GM12878 (cell line): ENCODE data around the gene PLPP1. TPM values are rescaled to one million over a fixed set of nuclear protein-coding genes. Genes with fewer than 3 reads are reported as not detected.

Source experiments
- ATAC-seq: fragments of 200-7000 bp; cut with Tn5 transposase; 3 replicates; pipeline ENCODE4 v1.9.1; 2020; ENCODE audit warnings: mild to moderate bottlenecking, moderate library complexity
- BruUV-seq: library from RNA; stranded (reverse); fragments of 400-500 nt; replicated peaks from 2 replicates; lab custom pipeline; 2021; lab: Mats Ljungman, UMichigan
- CTCF ChIA-PET: fragments of 300-600 bp; sonication (Branson Sonifier 250); formaldehyde crosslinking; extraction: SDS; loops from one replicate; lab custom pipeline; 2021; ENCODE audit warnings: inconsistent platforms; lab: Yijun Ruan, JAX
- POLR2A ChIA-PET: fragments of 350-600 bp; formaldehyde crosslinking; extraction: SDS; loops from one replicate; lab custom pipeline; 2021; ENCODE audit warnings: inconsistent platforms; lab: Charles Lee
- RAD21 ChIA-PET: fragments of 300-600 bp; sonication (Branson Sonifier 250); formaldehyde crosslinking; loops from one replicate; lab custom pipeline; 2023; ENCODE audit warnings: antibody characterized with exemption; ENCODE audit not compliant: unreplicated experiment; lab: Charles Lee
- SMC1A ChIA-PET: fragments of 300-600 bp; sonication (Branson Sonifier 250); formaldehyde crosslinking; loops from one replicate; lab custom pipeline; 2023; ENCODE audit not compliant: unreplicated experiment, uncharacterized antibody; lab: Charles Lee
- DNase-seq: peaks from one replicate; pipeline ENCODE4 v3.0.0-alpha.2; 2011; ENCODE audit warnings: low read depth, low spot score
- FAIRE-seq: peaks from 3 replicates; lab custom pipeline; 2011; peaks lifted over from hg19 to GRCh38; lab: Jason Lieb, UNC
- H2AFZ ChIP-seq: 2 replicates; pipeline ENCODE4 v1.6.0; 2011; ENCODE audit warnings: low read depth, low read length, control low read depth; ENCODE audit not compliant: control insufficient read depth
- H3K27ac ChIP-seq: 2 replicates; pipeline ENCODE4 v1.5.1; 2011; ENCODE audit warnings: control low read depth; ENCODE audit not compliant: control insufficient read depth, insufficient read depth
- H3K27me3 ChIP-seq, 2 experiments: replicated peaks in 1 of 2; 2 replicates each; pipeline versions ENCODE4 v1.6.0 to v1.6.1; 2011; ENCODE audit warnings: low read length in 1 of 2; ENCODE audit not compliant: control insufficient read depth in 2 of 2, insufficient read depth in 2 of 2
- H3K36me3 ChIP-seq, 2 experiments: 2 replicates each; pipeline ENCODE4 v1.5.1; 2011; ENCODE audit warnings: low read length in 1 of 2; ENCODE audit not compliant: control insufficient read depth in 2 of 2, insufficient read depth in 2 of 2
- H3K4me1 ChIP-seq: 2 replicates; pipeline ENCODE4 v1.6.1; 2011; ENCODE audit warnings: mild to moderate bottlenecking, low read length, moderate library complexity, mixed read lengths; ENCODE audit not compliant: control insufficient read depth, insufficient read depth
- H3K4me2 ChIP-seq: 2 replicates; pipeline ENCODE4 v1.6.0; 2011; ENCODE audit warnings: control low read depth; ENCODE audit not compliant: control insufficient read depth, insufficient read depth
- H3K4me3 ChIP-seq: fragments of 200-600 bp; sonication (generic); 2 replicates; pipeline ENCODE4 v1.5.1; 2016
- H3K79me2 ChIP-seq: 2 replicates; pipeline ENCODE4 v1.6.0; 2011; ENCODE audit warnings: low read length; ENCODE audit not compliant: control insufficient read depth, insufficient read depth
- H3K9ac ChIP-seq: 2 replicates; pipeline ENCODE4 v1.8.0; 2011; ENCODE audit warnings: low read length, control low read depth, mixed read lengths; ENCODE audit not compliant: control insufficient read depth, insufficient read depth
- H3K9me3 ChIP-seq: replicated peaks from 3 replicates; pipeline ENCODE4 v1.5.1; 2011; ENCODE audit warnings: mild to moderate bottlenecking, low read length; ENCODE audit not compliant: control insufficient read depth, insufficient read depth
- H4K20me1 ChIP-seq: 2 replicates; pipeline ENCODE4 v1.6.0; 2011; ENCODE audit not compliant: control insufficient read depth, insufficient read depth
- EED ChIP-seq: sonication (generic); IDR thresholded peaks from 2 replicates; pipeline ENCODE4 v1.6.1; 2016; ENCODE audit warnings: antibody characterized with exemption, low read depth
- FOXM1 ChIP-seq: IDR thresholded peaks from 2 replicates; pipeline ENCODE4 v1.6.1; 2012; ENCODE audit warnings: low read depth, mild to moderate bottlenecking, inconsistent platforms, low read length, moderate library complexity
- IKZF2 ChIP-seq, 2 experiments: fragments of 450-650 bp; IDR thresholded peaks; 2 replicates each; pipeline ENCODE4 v1.6.1; 2017; ENCODE audit warnings: mild to moderate bottlenecking in 2 of 2, moderate library complexity in 2 of 2
- IRF5 ChIP-seq: fragments of 450-650 bp; IDR thresholded peaks from 2 replicates; pipeline ENCODE4 v1.6.1; 2017; ENCODE audit warnings: borderline replicate concordance
- MAX ChIP-seq: IDR thresholded peaks from 2 replicates; pipeline ENCODE4 v1.6.1; 2012; ENCODE audit warnings: low read depth, low read length, improper control_type of control experiment
- POLR2AphosphoS2 ChIP-seq: IDR thresholded peaks from 2 replicates; pipeline ENCODE4 v1.6.1; 2011; ENCODE audit warnings: low read depth, mild to moderate bottlenecking, low read length, improper control_type of control experiment, moderate library complexity
- SMAD1 ChIP-seq: fragments of 450-650 bp; IDR thresholded peaks from 2 replicates; pipeline ENCODE4 v1.6.1; 2018; ENCODE audit warnings: mild to moderate bottlenecking, low read depth; ENCODE audit not compliant: partially characterized antibody
- SMAD5 ChIP-seq: IDR thresholded peaks from 2 replicates; pipeline ENCODE4 v1.6.1; 2016; ENCODE audit warnings: antibody characterized with exemption, low read depth
- SUZ12 ChIP-seq: fragments of 200-600 bp; sonication (generic); IDR thresholded peaks from one replicate; pipeline ENCODE4 v1.6.1; 2018; ENCODE audit warnings: antibody characterized with exemption, mild to moderate bottlenecking; ENCODE audit not compliant: unreplicated experiment
- TAF1 ChIP-seq: IDR thresholded peaks from 2 replicates; pipeline ENCODE4 v1.6.1; 2011; ENCODE audit warnings: mild to moderate bottlenecking, low read depth, low read length, borderline replicate concordance
- TARDBP ChIP-seq: IDR thresholded peaks from 2 replicates; pipeline ENCODE4 v1.6.1; 2016; ENCODE audit warnings: borderline replicate concordance
- ZNF384 ChIP-seq: IDR thresholded peaks from 2 replicates; pipeline ENCODE4 v1.6.1; 2012; ENCODE audit warnings: low read depth, mild to moderate bottlenecking, low read length, improper control_type of control experiment, borderline replicate concordance
- ZZZ3 ChIP-seq: IDR thresholded peaks from 2 replicates; pipeline ENCODE4 v1.6.1; 2011; ENCODE audit warnings: low read depth; ENCODE audit not compliant: control insufficient read depth, insufficient read length
- WGBS: methylation state at CpG from one replicate; pipeline ENCODE4 v1.1.6; 2016; ENCODE audit warnings: low lambda C conversion rate; ENCODE audit not compliant: insufficient replicate concordance, insufficient coverage; ENCODE audit errors: missing lambda C conversion rate; 5-methylcytosine and 5-hydroxymethylcytosine counted together
- in situ Hi-C: fragments of 300-500 bp; cut with MboI; formaldehyde crosslinking; loops from 9 replicates; pipeline ENCODE4 v1.14.3; 2018; ENCODE audit warnings: mixed read lengths
- intact Hi-C: fragments of 100-400 bp; cut with micrococcal nuclease; formaldehyde crosslinking; loops from one replicate; pipeline ENCODE4 v1.14.2; 2022; ENCODE audit not compliant: unreplicated experiment
- polyA plus RNA-seq, 11 experiments: library from polyadenylated mRNA; depleted of rRNA in 4 of 11; unstranded in 6 of 11; stranded (reverse) in 5 of 11; fragments of >200 nt; fragmentation: Nextera tagmentation in 4 of 11; fragmentation: Illumina TruSeq in 1 of 11; extraction: Ambion mirVana in 4 of 11; extraction: Trizol in 1 of 11; gene quantifications; 1 replicate in 1 of 11; 2 replicates in 10 of 11; pipeline versions ENCODE4 v1.2.1 to v1.2.3, GENCODE V29; 2011 to 2016; ENCODE audit warnings: inconsistent platforms in 2 of 11, missing spikeins in 2 of 11, low read depth in 1 of 11
- total RNA-seq, 4 experiments: library from RNA; depleted of rRNA in 3 of 4; stranded (reverse); fragments of >200 nt in 3 of 4; fragmentation: Illumina TruSeq in 1 of 4; extraction: Trizol in 1 of 4; gene quantifications; 2 replicates each; pipeline versions ENCODE4 v1.2.1 to v1.2.3, GENCODE V29; 2013 to 2021
- TF ChIP-seq, protein P1 (sequence below): fragments of 450-650 bp; IDR thresholded peaks from 2 replicates; pipeline ENCODE4 v1.6.1; 2017; ENCODE audit warnings: mild to moderate bottlenecking, moderate library complexity
- TF ChIP-seq, protein P2 (sequence below): fragments of 450-650 bp; IDR thresholded peaks from 2 replicates; pipeline ENCODE4 v1.6.1; 2014; ENCODE audit warnings: mild to moderate bottlenecking
- TF ChIP-seq, protein P3 (sequence below): fragments of 450-650 bp; IDR thresholded peaks from 2 replicates; pipeline ENCODE4 v1.6.1; 2018; ENCODE audit warnings: borderline replicate concordance, mild to moderate bottlenecking; ENCODE audit not compliant: partially characterized antibody

The PLPP1 gene
- total and polyA plus RNA-seq, 10 of the 15 experiments (the other 5 are each of a cell fraction or from before 2014, with no cell fraction given) = 3.0 to 11.3 (median 8.1) TPM

- Histone ChIP-seq H3K4me2 (no peak overlapping the region), H3K9me3 (no peaks in the 10 kb centered on the region), H3K27me3 (no peaks in the 10 kb centered on the region), H3K9ac (no peak overlapping the region), H3K36me3 (no peaks in the 10 kb centered on the region), H2AFZ (no peak overlapping the region), H3K27ac (no peak overlapping the region), H4K20me1 (no peaks in the 10 kb centered on the region), H3K79me2 (no peaks in the 10 kb centered on the region), H3K4me1 (no peaks in the 10 kb centered on the region), H3K4me3 (no peak overlapping the region)
- ChIA-PET POLR2A (no interaction called here), SMC1A (no interaction called here), CTCF (no interaction called here), RAD21 (no interaction called here)
- no TSS peak for BruUV-seq
- no peak for FAIRE-seq
- DNase-seq = no peak
- no peak for ATAC-seq
- whole genome bisulfite sequencing = 79% methylated on average over 2 of the region's 2 CpGs
- intact Hi-C loops (no loop called here), in situ Hi-C loops (no loop called here)
- TF ChIP-seq POLR2AphosphoS2 (no peak), SUZ12 (no peak), FOXM1 (no peak), IKZF2 (IDR thresholded peaks at IDR 0.05) (no peak), SMAD1 (no peak), ZZZ3 (no peak), MAX (no peak), EED (no peak), ZNF384 (no peak), IRF5 (no peak), TARDBP (no peak), TAF1 (no peak), SMAD5 (no peak)
- TF ChIP-seq, protein P1, sequence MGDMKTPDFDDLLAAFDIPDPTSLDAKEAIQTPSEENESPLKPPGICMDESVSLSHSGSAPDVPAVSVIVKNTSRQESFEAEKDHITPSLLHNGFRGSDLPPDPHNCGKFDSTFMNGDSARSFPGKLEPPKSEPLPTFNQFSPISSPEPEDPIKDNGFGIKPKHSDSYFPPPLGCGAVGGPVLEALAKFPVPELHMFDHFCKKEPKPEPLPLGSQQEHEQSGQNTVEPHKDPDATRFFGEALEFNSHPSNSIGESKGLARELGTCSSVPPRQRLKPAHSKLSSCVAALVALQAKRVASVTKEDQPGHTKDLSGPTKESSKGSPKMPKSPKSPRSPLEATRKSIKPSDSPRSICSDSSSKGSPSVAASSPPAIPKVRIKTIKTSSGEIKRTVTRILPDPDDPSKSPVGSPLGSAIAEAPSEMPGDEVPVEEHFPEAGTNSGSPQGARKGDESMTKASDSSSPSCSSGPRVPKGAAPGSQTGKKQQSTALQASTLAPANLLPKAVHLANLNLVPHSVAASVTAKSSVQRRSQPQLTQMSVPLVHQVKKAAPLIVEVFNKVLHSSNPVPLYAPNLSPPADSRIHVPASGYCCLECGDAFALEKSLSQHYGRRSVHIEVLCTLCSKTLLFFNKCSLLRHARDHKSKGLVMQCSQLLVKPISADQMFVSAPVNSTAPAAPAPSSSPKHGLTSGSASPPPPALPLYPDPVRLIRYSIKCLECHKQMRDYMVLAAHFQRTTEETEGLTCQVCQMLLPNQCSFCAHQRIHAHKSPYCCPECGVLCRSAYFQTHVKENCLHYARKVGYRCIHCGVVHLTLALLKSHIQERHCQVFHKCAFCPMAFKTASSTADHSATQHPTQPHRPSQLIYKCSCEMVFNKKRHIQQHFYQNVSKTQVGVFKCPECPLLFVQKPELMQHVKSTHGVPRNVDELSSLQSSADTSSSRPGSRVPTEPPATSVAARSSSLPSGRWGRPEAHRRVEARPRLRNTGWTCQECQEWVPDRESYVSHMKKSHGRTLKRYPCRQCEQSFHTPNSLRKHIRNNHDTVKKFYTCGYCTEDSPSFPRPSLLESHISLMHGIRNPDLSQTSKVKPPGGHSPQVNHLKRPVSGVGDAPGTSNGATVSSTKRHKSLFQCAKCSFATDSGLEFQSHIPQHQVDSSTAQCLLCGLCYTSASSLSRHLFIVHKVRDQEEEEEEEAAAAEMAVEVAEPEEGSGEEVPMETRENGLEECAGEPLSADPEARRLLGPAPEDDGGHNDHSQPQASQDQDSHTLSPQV = no peak
- TF ChIP-seq, protein P2, sequence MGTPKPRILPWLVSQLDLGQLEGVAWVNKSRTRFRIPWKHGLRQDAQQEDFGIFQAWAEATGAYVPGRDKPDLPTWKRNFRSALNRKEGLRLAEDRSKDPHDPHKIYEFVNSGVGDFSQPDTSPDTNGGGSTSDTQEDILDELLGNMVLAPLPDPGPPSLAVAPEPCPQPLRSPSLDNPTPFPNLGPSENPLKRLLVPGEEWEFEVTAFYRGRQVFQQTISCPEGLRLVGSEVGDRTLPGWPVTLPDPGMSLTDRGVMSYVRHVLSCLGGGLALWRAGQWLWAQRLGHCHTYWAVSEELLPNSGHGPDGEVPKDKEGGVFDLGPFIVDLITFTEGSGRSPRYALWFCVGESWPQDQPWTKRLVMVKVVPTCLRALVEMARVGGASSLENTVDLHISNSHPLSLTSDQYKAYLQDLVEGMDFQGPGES = no peak
- TF ChIP-seq, protein P3, sequence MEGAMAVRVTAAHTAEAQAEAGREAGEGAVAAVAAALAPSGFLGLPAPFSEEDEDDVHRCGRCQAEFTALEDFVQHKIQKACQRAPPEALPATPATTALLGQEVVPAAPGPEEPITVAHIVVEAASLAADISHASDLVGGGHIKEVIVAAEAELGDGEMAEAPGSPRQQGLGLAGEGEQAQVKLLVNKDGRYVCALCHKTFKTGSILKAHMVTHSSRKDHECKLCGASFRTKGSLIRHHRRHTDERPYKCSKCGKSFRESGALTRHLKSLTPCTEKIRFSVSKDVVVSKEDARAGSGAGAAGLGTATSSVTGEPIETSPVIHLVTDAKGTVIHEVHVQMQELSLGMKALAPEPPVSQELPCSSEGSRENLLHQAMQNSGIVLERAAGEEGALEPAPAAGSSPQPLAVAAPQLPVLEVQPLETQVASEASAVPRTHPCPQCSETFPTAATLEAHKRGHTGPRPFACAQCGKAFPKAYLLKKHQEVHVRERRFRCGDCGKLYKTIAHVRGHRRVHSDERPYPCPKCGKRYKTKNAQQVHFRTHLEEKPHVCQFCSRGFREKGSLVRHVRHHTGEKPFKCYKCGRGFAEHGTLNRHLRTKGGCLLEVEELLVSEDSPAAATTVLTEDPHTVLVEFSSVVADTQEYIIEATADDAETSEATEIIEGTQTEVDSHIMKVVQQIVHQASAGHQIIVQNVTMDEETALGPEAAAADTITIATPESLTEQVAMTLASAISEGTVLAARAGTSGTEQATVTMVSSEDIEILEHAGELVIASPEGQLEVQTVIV = no peak
Measured at GRCh38 chr5:55454282-55454681, 80.5 kb downstream of the PLPP1 start.
